HG03378 (cell line): Measurements from ENCODE around the gene SYNGR1.
"Not testable (repeated sequence)": the region's sequence is repeated elsewhere in the genome, so short reads cannot be mapped to it uniquely, and the experiment has no call there.

ENCODE experiments used
- ATAC-seq: cut with Tn5 transposase; IDR thresholded peaks from one replicate; pipeline ENCODE4 v1.9.1; 2021; ENCODE audit warnings: mild to moderate bottlenecking, moderate library complexity; ENCODE audit not compliant: unreplicated experiment

SYNGR1 gene

GRCh38 chr22:39350757-39351688 lies 1.2 kb downstream of the SYNGR1 start:
- no peak for ATAC-seq

DNA sequence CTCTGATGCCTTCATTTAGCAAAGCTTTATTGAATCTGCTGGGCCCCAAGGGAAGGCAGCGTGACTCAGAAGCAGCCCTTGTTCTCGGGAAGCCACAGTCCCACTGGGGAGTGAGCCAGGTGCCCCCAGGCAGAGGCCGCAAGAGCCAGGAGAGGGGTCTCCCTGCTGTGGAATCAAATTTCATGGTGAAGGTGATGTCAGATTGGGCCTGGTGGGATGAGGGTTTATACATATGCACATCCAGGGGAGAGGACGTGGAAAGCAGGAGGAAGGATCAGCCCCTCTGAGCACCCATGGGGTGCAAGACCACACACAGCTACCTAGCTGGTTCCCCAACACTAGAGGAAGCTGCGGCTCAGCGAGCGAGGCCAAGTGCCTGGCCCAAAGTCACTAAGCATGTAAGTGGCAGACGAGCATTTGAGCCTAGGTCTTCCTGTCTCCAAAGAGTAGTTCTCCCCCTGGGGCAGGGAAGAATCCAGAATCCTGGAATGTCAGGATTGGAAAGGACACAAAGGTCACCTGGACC lies 2.0 kb downstream of the SYNGR1 start:
- ATAC-seq: no peak

DNA sequence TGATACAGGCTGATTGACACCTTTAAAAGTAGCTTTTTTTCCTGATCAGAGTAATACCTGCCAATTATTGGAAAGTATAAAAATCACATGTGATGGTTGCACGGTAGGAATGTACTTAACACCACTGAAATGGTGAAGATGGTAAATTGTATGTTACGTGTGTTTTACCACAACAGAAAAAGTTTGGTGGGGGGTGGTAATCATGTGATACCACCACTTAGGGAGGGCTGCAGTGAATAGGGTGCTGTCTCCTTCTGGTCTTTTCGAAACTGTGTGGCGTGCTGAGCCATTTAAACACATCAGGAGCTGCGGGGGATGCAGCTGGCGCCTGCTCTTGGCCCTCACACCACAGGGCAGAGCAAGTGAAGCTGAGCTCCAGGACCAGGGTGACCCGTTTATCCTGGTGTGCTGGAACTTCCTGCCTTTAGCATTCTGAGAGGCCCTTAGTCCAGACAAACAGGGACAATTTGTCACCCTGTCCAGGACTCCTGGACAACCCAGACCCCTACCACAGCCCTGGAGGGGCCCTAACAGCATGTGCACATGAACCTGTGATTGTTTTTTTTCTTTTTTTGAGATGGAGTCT lies 2.6 kb downstream of the SYNGR1 start:
- ATAC-seq: no peak

- ATAC-seq: no peak
Measured at GRCh38 chr22:39353346-39353745, 3.6 kb downstream of the SYNGR1 start.

- ATAC-seq: no peak
Measured at GRCh38 chr22:39355080-39355479, 5.3 kb downstream of the SYNGR1 start.

DNA sequence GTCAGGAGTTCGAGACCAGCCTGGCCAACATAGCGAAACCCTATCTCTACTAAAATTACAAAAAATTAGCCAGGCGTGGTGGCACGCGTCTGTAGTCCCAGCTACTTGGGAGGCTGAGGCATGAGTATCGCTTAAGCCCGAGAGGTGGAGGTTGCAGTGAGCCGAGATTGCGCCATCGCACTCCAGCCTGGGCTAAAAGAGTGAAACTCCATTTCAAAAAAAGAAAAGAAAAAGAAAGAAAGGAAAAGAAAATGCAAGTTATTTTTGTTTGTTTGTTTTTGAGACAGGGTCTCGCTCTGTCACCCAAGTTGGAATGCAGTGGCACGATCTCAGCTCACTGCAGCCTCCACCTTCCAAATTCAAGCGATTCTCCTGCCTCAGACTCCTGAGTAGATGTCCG lies 6.0 kb downstream of the SYNGR1 start:
- not testable (repeated sequence) for ATAC-seq

DNA sequence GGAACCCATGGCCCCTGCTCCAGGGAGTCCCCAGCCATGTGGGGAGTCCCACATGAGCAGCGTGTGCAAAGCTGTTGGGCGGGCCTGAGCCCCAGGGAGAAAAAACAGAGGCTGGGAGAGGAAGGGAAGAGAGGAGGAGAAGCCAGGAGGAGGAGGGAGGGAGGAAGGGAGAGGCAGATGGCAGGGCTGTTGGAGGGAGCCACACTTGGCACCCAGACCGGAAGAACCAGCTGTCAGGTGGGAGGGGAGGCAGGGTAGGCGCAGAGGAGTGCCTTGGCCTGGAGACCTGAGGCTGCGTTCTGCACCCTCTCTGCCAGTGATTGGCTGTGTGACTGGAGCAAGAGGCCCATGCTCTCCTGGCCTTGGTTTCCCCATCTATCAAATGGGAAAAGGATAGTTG lies 6.7 kb downstream of the SYNGR1 start:
- ATAC-seq: no peak

- not testable (repeated sequence) for ATAC-seq
Measured at GRCh38 chr22:39357110-39358108, 7.6 kb downstream of the SYNGR1 start.

DNA sequence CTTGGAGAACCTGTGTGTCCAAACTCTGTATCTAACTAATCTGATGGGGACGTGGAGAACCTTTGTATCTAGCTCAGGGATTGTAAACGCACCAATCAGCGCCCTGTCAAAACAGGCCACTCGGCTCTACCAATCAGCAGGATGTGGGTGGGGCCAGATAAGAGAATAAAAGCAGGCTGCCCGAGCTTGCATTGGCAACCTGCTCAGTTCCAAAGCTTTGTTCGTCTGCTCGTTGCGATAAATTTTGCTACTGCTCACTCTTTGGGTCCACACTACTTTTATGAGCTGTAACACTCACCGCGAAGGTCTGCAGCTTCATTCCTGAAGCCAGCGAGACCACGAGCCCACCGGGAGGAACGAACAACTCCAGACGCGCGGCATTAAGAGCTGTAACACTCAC lies 8.4 kb downstream of the SYNGR1 start:
- not testable (repeated sequence) for ATAC-seq

GRCh38 chr22:39359659-39360195 lies 9.9 kb downstream of the SYNGR1 start:
- ATAC-seq: no peak

GRCh38 chr22:39360242-39360641 lies 10.5 kb downstream of the SYNGR1 start:
- no peak for ATAC-seq

DNA sequence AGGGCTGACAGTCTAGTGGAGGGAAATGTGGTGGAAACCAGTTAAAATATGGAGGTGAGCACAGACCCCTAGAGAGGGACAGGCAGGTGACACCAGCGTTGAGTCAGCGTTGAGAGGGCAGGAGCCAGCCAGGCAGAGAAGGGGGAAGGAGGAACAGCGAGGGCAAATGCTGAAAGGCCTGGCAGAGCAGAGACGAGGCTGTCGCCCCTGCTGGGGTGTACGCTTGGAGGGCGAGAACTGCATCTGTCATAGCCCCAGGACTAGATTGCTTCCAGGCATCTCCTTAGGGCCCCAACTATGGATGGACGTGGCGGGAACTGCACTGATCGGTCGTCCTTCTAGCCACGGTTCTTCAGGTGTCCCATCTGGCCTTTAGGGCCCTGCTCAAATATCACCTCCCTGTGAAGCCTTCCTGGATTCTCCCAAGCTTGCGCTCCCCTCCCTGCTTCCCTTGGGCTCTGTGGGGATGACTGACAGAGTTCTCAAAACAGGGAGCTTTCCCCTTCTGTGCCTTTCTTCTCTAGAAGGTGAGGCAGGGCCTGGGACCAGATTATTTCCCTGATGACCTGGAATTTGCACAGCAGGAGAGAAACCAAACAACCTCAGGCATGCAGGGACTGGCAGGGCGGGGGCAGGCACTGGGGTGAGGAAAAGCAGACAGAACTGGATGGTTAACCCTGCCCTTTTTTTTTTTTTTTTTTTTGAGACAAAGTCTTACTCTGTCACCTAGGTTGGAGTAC lies 11.1 kb downstream of the SYNGR1 start:
- no peak for ATAC-seq

DNA sequence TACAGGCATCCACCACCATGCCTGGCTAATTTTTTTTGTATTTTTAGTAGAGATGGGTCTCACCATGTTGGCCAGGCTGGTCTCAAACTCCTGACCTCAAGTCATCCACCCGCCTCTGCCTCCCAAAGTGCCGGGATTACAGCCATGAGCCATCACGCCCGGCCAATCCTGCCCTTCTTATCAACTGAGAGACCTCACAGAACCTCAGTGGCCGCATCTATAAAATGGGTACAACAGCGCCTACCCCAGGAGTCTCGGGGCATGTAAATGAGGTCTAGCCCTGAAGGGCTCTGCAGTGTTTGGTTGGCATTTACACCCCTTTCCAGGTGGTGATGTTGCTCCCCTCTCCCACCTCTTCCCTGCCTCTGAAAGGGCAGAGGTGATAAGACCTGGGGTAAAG lies 11.7 kb downstream of the SYNGR1 start:
- ATAC-seq: no peak

- no peak for ATAC-seq
Measured at GRCh38 chr22:39362271-39362670, 12.5 kb downstream of the SYNGR1 start.

GRCh38 chr22:39362932-39363331 lies 13.1 kb downstream of the SYNGR1 start:
- ATAC-seq: no peak

DNA sequence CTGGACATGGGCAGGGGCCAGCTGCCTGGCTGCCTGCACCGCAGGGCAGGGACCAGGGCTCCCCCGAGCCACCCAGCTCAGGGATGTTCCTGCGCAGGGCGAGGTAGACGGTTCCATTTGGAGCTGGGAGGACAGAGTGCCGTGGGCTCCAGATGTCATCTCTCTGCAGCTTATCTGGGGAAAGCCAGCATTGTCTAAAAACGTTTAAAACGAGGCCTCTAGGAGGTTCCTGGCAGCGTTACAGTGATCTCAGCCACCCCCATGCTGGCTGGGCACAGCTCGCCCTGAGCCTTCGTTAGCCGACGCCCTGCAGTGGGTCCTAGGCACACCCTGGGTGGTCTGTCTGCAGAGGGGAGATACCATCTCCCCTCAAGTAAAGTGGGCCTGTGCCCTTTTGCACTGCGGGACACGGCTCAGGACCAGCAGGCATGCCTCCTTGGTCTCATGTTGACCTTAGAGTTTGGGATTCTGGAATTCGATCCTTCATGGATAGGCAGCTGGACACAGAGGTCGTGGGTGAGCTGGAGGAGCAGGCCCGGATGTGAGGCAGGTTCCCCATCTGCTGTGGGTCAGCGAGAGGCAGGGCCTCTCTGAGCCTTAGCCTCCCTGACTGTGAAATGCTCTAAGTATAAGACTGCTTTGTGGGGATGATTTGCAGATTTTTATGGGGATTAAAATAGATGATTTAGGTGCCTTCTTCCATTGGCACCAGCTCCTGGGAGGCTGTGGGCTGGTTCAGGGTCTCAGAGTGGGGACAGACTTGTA lies 14.1 kb downstream of the SYNGR1 start:
- no peak for ATAC-seq

DNA sequence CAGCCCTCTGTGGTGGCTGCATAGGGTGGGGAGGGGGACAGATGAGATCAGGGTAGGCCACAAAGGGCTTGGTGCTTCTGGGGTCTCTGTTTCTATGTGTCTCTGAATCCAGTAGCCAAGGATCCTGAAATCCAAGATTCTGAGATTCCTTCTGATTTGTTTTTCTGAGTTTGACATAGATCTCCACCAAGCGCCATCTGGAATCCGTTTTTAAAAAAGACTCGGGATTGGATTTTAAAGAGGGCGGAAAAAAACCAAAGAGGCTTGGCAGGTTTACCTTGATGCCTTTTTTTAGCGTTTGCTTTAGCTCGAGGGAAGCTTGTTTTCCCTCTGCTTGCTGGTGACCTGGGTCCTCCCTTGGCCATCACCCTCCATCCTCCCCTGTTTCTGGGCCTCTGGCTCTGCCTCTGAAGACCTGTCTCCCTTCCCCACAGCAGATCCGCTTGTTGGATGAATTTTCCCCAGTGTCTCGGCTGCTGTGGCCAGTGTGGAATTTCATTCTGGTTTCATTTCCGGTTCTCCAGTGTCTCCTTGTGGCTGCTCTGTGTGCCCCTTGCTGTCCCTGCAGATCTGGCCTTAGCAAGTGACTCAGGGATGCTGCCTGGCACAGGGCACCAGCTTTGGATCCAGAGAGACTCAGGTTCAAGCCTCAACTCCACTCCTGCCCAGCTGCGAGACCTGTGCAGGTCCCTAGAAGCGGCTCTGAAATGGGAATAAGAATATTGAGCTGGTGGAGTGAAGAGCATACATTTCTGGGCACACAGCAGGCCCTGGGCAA lies 15.1 kb downstream of the SYNGR1 start:
- ATAC-seq: no peak

- ATAC-seq: no peak
Measured at GRCh38 chr22:39365492-39365780, 15.6 kb downstream of the SYNGR1 start.

DNA sequence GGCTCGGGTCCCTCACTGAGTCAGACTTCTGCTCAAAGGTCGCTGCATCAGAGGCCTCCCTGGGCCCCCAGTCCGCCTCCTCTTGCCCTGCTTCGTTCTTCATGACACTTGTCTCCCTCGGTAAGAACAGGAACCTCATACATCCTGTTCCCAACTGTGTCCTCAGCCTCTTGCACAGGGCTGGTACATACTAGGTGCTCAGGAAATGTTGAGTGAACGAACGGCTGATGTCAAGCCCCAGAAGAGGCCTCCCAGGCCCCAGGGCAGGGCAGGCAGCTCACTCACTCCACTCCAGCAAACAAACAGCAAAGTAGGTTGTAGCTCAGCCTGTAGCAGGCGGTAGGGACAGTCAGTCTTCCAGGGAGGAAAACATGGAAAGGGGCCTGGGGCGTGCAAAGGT lies 17.2 kb downstream of the SYNGR1 start:
- ATAC-seq: no peak
